IMR-90 (cell line): ENCODE measurements around the gene SPP1.

Experiments
- CEBPB ChIP-seq: IDR thresholded peaks from 2 replicates; pipeline ENCODE4 v1.6.1; 2012; ENCODE audit warnings: low read depth, low read length, improper control_type of control experiment
- CTCF ChIP-seq: conservative IDR thresholded peaks from 2 replicates; pipeline ENCODE4 v1.5.1; 2012; ENCODE audit warnings: mild to moderate bottlenecking, low read depth, low read length, improper control_type of control experiment
- ELK1 ChIP-seq: fragments of 150-350 bp; IDR thresholded peaks from 2 replicates; pipeline ENCODE4 v1.6.1; 2016; ENCODE audit warnings: low read depth, mild to moderate bottlenecking, low read length, moderate library complexity, borderline replicate concordance
- FOS ChIP-seq: fragments of 150-350 bp; IDR thresholded peaks from 2 replicates; pipeline ENCODE4 v1.6.1; 2016; ENCODE audit warnings: low read depth, low read length
- MAZ ChIP-seq: IDR thresholded peaks from 2 replicates; pipeline ENCODE4 v1.6.1; 2012; ENCODE audit warnings: low read depth, mild to moderate bottlenecking, low read length, improper control_type of control experiment, moderate library complexity, borderline replicate concordance
- MXI1 ChIP-seq: IDR thresholded peaks from 2 replicates; pipeline ENCODE4 v1.6.1; 2012; ENCODE audit warnings: low read depth, mild to moderate bottlenecking, low read length, moderate library complexity, borderline replicate concordance
- NFE2L2 ChIP-seq: fragments of 150-350 bp; IDR thresholded peaks from 2 replicates; pipeline ENCODE4 v1.6.1; 2016; ENCODE audit warnings: low read depth, mild to moderate bottlenecking, low read length
- POLR2A ChIP-seq: IDR thresholded peaks from 2 replicates; pipeline ENCODE4 v1.6.1; 2012; ENCODE audit warnings: mild to moderate bottlenecking, low read depth, low read length
- RAD21 ChIP-seq: IDR thresholded peaks from 2 replicates; pipeline ENCODE4 v1.6.1; 2012; ENCODE audit warnings: low read length, improper control_type of control experiment
- RCOR1 ChIP-seq: IDR thresholded peaks from 2 replicates; pipeline ENCODE4 v1.6.1; 2012; ENCODE audit warnings: mild to moderate bottlenecking, low read length, improper control_type of control experiment; ENCODE audit not compliant: insufficient replicate concordance
- RFX5 ChIP-seq: IDR thresholded peaks from 2 replicates; pipeline ENCODE4 v1.8.0; 2012; ENCODE audit warnings: low read depth, mild to moderate bottlenecking, low read length, moderate library complexity
- SMC3 ChIP-seq: fragments of 150-350 bp; IDR thresholded peaks from 2 replicates; pipeline ENCODE4 v1.6.1; 2016; ENCODE audit warnings: low read depth, mild to moderate bottlenecking, antibody characterized with exemption, low read length, moderate library complexity
- TF ChIP-seq, protein P1 (sequence below): fragments of 150-350 bp; IDR thresholded peaks from 2 replicates; pipeline ENCODE4 v1.6.1; 2017; ENCODE audit warnings: mild to moderate bottlenecking, antibody characterized with exemption, low read length, low read depth

- TF ChIP-seq CTCF, result no peak
- TF ChIP-seq POLR2A, result no peak
- TF ChIP-seq FOS, result no peak
- TF ChIP-seq RFX5, result no peak
- no peak for TF ChIP-seq MXI1
- TF ChIP-seq NFE2L2, result no peak
- no peak for TF ChIP-seq SMC3
- TF ChIP-seq ELK1, result no peak
- TF ChIP-seq, protein P1, sequence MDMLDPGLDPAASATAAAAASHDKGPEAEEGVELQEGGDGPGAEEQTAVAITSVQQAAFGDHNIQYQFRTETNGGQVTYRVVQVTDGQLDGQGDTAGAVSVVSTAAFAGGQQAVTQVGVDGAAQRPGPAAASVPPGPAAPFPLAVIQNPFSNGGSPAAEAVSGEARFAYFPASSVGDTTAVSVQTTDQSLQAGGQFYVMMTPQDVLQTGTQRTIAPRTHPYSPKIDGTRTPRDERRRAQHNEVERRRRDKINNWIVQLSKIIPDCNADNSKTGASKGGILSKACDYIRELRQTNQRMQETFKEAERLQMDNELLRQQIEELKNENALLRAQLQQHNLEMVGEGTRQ, result no peak
- no peak for TF ChIP-seq RCOR1
- no peak for TF ChIP-seq MAZ
- no peak for TF ChIP-seq CEBPB
- no peak for TF ChIP-seq RAD21
Measured at GRCh38 chr4:87949961-87950360, 25.6 kb upstream of the SPP1 start.
